Peyer's patch (tissue), 4 donors: Measurements from ENCODE around the gene CARHSP1. TPM values are rescaled to one million over a fixed set of nuclear protein-coding genes. Genes with fewer than 3 reads are reported as not detected.

Experiments
- DNase-seq, 3 donors: peaks; one replicate each; pipeline ENCODE4 v3.0.0-alpha.2; 2017 to 2019
- H3K27ac ChIP-seq, 4 donors: fragments of 200-600 bp; sonication (generic); one replicate each; pipeline ENCODE4 v1.5.1; 2016 to 2019
- H3K27me3 ChIP-seq, 2 donors: fragments of 200-600 bp; sonication (generic); one replicate each; pipeline ENCODE4 v1.5.1; 2019
- H3K36me3 ChIP-seq, 3 donors: fragments of 200-600 bp; sonication (generic); one replicate each; pipeline ENCODE4 v1.5.1; 2016 to 2019
- H3K4me1 ChIP-seq, 4 donors: fragments of 200-600 bp; sonication (generic); one replicate each; pipeline ENCODE4 v1.5.1; 2016 to 2019
- H3K4me3 ChIP-seq, 4 donors: fragments of 200-600 bp; sonication (generic); 1 replicate in 3 of 4; 2 replicates in 1 of 4; pipeline ENCODE4 v1.5.1; 2016 to 2019; ENCODE audit warnings: mild to moderate bottlenecking in 1 of 4
- H3K9me3 ChIP-seq, 4 donors: fragments of 200-600 bp; sonication (generic); one replicate each; pipeline ENCODE4 v1.5.1; 2016 to 2019; ENCODE audit warnings: mild to moderate bottlenecking in 1 of 4
- CTCF ChIP-seq, 6 experiments: fragments of 450-650 bp in 4 of 6; fragments of 200-600 bp in 2 of 6; sonication (generic) in 1 of 6; IDR thresholded peaks; one replicate each; pipeline ENCODE4 v1.5.1; 2017 to 2019; ENCODE audit warnings: antibody characterized with exemption in 6 of 6, mild to moderate bottlenecking in 3 of 6, moderate library complexity in 1 of 6
- POLR2A ChIP-seq, 2 donors: fragments of 450-650 bp; IDR thresholded peaks; one replicate each; pipeline ENCODE4 v1.5.1; 2017; ENCODE audit warnings: antibody characterized with exemption in 2 of 2, mild to moderate bottlenecking in 2 of 2, moderate library complexity in 2 of 2
- total RNA-seq, 4 donors: library from RNA; depleted of rRNA; stranded (reverse); fragments of >200 nt; gene quantifications; one replicate each; pipeline ENCODE4 v1.1.0, GENCODE V29; 2016

Gene CARHSP1
- total RNA-seq, 4 donors from 2014 or later, result 35.4 to 102 (median 52.4) TPM

- peaks cover 0 to 4% (median 2%) of the 10 kb centered on the region in 4 donors for H3K4me1 ChIP-seq
- H3K27me3 ChIP-seq, result no peaks in the 10 kb centered on the region
- peak in 1 of 3 donors; percentile 33 for DNase-seq
- no peak overlapping the region for H3K27ac ChIP-seq
- H3K4me3 ChIP-seq, result no peak overlapping the region
- TF ChIP-seq POLR2A (IDR thresholded peaks at IDR 0.05) (no peak), CTCF (IDR thresholded peaks at IDR 0.05) (no peak)
- H3K9me3 ChIP-seq, result peaks cover 0 to 3% (median 0%) of the 10 kb centered on the region in 4 donors
- peaks cover 0 to 65% (median 0%) of the 10 kb centered on the region in 3 donors for H3K36me3 ChIP-seq
These were observed 15.7 kb downstream of the CARHSP1 start for GRCh38 chr16:8853150-8853549.

DNA sequence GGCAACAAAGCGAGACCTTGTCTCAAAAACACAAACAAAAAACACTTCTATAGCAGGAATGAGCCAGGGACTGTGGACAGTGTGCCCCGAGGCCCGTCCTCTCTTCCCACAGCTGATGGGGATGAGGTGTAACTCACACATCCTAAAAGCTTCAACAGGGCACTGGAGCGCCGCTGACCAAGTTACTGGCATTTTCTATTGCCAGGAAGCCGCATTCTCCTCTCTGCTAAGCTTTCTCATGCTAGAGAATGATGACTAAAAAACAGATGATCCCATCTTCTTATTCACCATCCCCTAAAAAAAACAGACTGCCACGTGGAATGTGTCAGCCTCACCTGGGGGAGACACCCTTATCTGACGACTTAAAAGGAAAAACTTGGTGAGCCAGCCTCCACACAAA is 16.3 kb downstream of the CARHSP1 start:
- H3K9me3 ChIP-seq, result peaks cover 0 to 3% (median 0%) of the 10 kb centered on the region in 4 donors
- no peaks in the 10 kb centered on the region for H3K27me3 ChIP-seq
- peak in 1 of 3 donors; percentile 34 for DNase-seq
- peaks cover 0 to 4% (median 2%) of the 10 kb centered on the region in 4 donors for H3K4me1 ChIP-seq
- H3K27ac ChIP-seq, result no peak overlapping the region
- no peak overlapping the region for H3K4me3 ChIP-seq
- no peak for TF ChIP-seq POLR2A (IDR thresholded peaks at IDR 0.05)
- TF ChIP-seq CTCF (IDR thresholded peaks at IDR 0.05), result no peak
- H3K36me3 ChIP-seq, result peaks cover 0 to 68% (median 0%) of the 10 kb centered on the region in 3 donors

GRCh38 chr16:8851761-8852403 is 16.9 kb downstream of the CARHSP1 start:
- Histone ChIP-seq H3K27ac (no peak overlapping the region), H3K9me3 (peaks cover 0 to 3% (median 0%) of the 10 kb centered on the region in 4 donors), H3K27me3 (no peaks in the 10 kb centered on the region), H3K4me1 (peaks cover 0 to 4% (median 2%) of the 10 kb centered on the region in 4 donors), H3K36me3 (peaks cover 0 to 74% (median 0%) of the 10 kb centered on the region in 3 donors), H3K4me3 (no peak overlapping the region)
- TF ChIP-seq POLR2A (IDR thresholded peaks at IDR 0.05) (no peak), CTCF (IDR thresholded peaks at IDR 0.05) (no peak)
- DNase-seq, result peak in 2 of 3 donors; percentile 41 to 42

GRCh38 chr16:8850279-8850885 is 18.4 kb downstream of the CARHSP1 start:
- H3K9me3 ChIP-seq, result peaks cover 0 to 3% (median 0%) of the 10 kb centered on the region in 4 donors
- H3K27me3 ChIP-seq, result no peaks in the 10 kb centered on the region
- peaks cover 0 to 4% (median 2%) of the 10 kb centered on the region in 4 donors for H3K4me1 ChIP-seq
- peaks cover 0 to 68% (median 0%) of the 10 kb centered on the region in 3 donors for H3K36me3 ChIP-seq
- no peak overlapping the region for H3K4me3 ChIP-seq
- peak overlapping the region in 3 of 4 donors; percentile 17 to 39 (median 18) for H3K27ac ChIP-seq
- TF ChIP-seq POLR2A (IDR thresholded peaks at IDR 0.05) (no peak), CTCF (IDR thresholded peaks at IDR 0.05) (no peak)
- DNase-seq, result peak in 2 of 3 donors; percentile 49 to 58

GRCh38 chr16:8849411-8850011 is 19.3 kb downstream of the CARHSP1 start:
- TF ChIP-seq CTCF (IDR thresholded peaks at IDR 0.05) (no peak), POLR2A (IDR thresholded peaks at IDR 0.05) (no peak)
- H3K27me3 ChIP-seq, result no peaks in the 10 kb centered on the region
- peaks cover 0 to 4% (median 2%) of the 10 kb centered on the region in 4 donors for H3K4me1 ChIP-seq
- peaks cover 0 to 3% (median 0%) of the 10 kb centered on the region in 4 donors for H3K9me3 ChIP-seq
- no peak overlapping the region for H3K4me3 ChIP-seq
- peak in 1 of 3 donors; percentile 45 for DNase-seq
- peaks cover 0 to 59% (median 0%) of the 10 kb centered on the region in 3 donors for H3K36me3 ChIP-seq
- H3K27ac ChIP-seq, result no peak overlapping the region
